HG02884 (cell line): ENCODE data around the gene METAP1.
"Not testable (repeated sequence)": the region's sequence is repeated elsewhere in the genome, so short reads cannot be mapped to it uniquely, and the experiment has no call there.

Experiments used
- ATAC-seq: cut with Tn5 transposase; IDR thresholded peaks from one replicate; pipeline ENCODE4 v1.9.1; 2021; ENCODE audit warnings: mild to moderate bottlenecking, moderate library complexity; ENCODE audit not compliant: unreplicated experiment

Gene METAP1

GRCh38 chr4:99054428-99054994, 59.0 kb downstream of the METAP1 start:
- ATAC-seq, result peak; percentile 47

- ATAC-seq, result no peak
These were observed 62.7 kb downstream of the METAP1 start for GRCh38 chr4:99058228-99058627.

DNA sequence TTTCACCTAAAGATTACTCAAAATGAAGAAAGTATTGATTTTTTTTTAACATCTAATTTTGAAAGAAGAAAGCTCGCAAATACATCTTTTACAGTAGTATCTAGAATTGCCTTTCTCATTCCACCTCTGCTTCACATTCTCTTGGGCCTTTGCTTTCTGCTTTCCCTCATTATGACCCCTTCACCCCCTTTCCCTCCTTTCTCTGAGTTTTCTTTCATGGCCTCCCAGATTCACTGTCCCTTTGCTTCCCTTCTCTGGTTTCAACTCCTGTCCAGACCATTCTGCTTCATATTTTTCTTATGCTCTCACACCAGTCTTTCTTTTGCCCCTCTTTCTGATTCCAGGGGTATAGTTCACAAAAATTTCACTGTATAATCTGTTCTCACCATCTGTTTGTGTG, 64.0 kb downstream of the METAP1 start:
- ATAC-seq, result no peak

DNA sequence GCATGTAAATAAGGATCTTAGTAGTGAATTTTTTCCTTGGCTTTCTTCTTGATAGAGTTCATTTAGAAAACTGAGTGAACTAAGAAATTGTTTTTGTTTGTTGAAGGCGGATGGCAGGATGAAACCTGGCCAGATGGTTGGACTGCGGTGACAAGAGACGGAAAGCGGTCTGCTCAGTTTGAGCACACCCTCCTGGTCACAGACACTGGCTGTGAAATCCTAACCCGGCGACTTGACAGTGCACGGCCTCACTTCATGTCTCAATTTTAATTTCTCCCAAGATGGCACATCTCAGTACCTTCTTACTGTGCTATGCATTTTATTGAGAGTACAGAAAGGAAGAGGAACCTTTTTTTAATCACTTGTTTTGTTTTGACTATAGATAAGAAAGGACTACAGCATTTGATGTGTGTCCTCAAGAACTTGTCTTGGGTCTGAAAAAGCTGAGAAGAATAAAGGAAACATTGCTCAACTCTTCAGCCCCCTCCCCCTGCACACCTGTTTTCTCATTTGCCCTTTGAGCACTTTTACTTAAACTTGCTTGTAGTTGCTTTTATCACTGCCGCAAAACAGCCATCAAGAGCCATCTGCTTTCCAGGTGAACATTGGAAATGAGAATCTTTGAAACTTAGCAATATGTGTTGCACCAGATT, 65.7 kb downstream of the METAP1 start:
- ATAC-seq, result no peak

- ATAC-seq, result peak; percentile 49
These were observed 66.6 kb downstream of the METAP1 start for GRCh38 chr4:99062120-99062519.

- not testable (repeated sequence) for ATAC-seq
These were observed 70.0 kb downstream of the METAP1 start for GRCh38 chr4:99065521-99065920.

GRCh38 chr4:99067617-99068016, 72.1 kb downstream of the METAP1 start:
- no peak for ATAC-seq

DNA sequence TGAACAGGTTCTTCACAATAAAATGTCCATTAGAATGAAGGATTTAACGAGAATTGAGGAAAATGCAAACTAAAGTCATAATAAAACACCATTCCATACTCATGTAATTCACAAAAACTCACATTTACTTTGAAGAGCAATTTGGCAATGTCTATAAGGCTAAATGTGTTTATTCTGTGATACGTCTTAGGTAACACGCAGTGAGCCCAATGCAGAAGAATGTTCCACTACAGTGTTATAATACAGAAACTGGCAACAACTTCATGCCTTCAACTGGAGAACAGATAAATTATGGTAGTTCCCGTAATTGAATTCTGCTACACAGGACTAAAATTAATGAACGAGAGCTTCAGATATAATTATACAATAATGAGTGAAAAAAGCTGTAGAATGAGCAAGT, 75.6 kb downstream of the METAP1 start:
- no peak for ATAC-seq

- no peak for ATAC-seq
These were observed 79.3 kb downstream of the METAP1 start for GRCh38 chr4:99074816-99075215.

GRCh38 chr4:99076292-99076976, 80.9 kb downstream of the METAP1 start:
- ATAC-seq, result no peak

DNA sequence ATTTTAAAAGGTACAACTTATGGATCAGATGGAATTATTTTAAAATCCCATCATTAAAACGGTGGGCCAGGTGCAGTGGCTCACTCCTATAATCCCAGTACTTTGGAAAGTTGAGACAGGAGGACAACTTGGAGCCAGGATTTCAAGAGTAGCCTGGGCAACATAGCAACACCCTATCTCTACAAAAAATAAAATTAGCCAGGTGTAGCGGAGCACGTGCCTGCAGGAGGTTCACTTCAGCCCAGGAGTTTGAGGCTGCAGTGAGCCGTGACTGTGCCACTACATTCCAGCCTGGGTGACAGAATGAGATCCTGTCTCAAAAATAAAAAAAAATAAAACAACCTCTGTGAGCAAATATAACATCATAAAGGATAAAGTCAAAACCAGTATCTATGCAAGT, 81.7 kb downstream of the METAP1 start:
- no peak for ATAC-seq

DNA sequence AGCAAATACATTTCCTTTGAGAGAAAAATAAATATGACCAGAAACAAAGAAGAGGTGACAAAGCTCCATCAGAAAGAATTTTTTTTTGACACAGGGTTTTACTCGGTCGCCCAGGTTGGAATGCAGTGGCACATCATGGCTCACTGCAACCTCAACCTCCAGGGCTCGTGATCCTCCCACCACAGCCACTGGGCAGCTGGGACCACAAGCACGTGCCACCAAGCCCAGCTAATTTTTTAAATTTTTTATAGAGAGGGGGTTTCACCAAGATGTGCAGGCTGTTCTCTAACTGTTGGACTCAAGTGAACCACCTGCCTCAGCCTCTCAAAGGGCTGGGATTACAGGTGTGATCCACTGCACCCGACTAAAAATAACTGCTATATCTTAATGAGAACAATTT, 82.8 kb downstream of the METAP1 start:
- ATAC-seq, result no peak

GRCh38 chr4:99078931-99079624, 83.6 kb downstream of the METAP1 start:
- ATAC-seq, result no peak

GRCh38 chr4:99079625-99080295, 84.2 kb downstream of the METAP1 start:
- ATAC-seq, result no peak

- ATAC-seq, result not testable (repeated sequence)
These were observed 85.3 kb downstream of the METAP1 start for GRCh38 chr4:99080869-99081268.

GRCh38 chr4:99082192-99082591, 86.7 kb downstream of the METAP1 start:
- ATAC-seq, result no peak

DNA sequence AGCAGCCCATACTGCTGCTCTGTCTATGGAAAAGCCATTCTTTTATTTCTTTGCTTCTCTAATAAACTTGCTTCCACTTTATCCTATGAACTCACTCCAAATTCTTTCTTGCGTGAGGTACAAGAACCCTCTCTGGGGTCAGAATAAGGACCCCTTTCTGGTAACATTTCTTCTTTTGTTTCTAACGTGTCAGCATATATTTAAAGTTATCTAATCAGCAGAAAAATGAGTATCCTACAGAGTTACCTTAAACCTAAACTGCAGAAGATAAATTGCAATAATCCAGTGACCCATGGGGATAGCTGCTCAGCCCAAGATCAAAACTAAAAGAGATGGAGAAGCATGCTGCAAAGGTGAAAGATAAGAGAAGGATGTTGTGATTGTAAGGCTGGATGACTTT, 89.1 kb downstream of the METAP1 start:
- no peak for ATAC-seq

- ATAC-seq, result peak; percentile 19
These were observed 92.5 kb downstream of the METAP1 start for GRCh38 chr4:99088023-99088449.

DNA sequence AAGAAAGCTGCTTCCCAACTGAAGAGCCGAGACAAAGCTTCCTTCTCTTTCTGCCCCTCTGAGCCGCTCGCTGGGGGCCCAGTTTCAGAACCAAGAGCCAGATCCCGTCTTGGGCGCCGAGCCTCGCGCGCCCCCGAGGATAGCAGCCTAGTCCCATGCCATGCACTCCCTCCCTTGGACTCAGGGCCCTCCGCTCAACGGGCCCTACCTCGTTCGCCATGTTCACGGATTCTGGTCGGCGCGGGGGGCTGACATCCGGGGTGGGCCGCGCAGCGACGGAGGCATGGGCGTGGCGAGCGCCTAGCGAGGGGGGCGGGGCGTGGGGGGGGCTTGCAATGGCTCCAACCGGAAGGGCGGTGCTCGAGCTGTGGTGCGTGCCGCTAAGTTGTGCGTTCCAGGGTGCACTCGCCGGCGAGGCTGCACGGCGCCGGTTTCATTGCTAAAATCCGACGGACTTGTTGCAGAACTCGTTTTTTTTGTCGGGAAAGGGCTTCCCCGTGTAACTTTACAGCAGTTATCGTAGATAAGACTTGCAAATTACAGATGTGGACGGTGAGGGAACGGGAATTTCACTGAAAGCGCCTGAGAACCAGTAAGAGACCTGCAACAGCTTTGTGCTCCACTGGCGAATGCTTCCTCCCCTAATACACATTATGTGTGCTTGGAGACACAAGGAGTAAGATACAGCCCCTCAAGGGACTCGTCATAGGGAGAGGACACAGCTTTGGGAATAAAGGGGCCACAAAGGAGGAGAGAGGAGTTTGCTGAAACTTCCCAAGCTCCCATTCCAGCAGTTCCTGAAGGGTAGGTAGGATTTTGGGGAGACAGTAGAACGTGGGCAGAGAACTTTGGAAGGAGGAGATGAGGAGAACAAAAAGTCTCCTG, 93.2 kb downstream of the METAP1 start, which contains the start of gene ADH5:
Gene ADH5 (minus strand): TSS at position 308 of the 885 bp plus-strand sequence. CDS start 88 bp downstream, at position 220.
- peak; percentile 92 for ATAC-seq
